Testis (tissue), 2 donors: Measurements from ENCODE around the gene CRIM1.

ENCODE experiments used
- POLR2A ChIP-seq: fragments of 450-650 bp; IDR thresholded peaks from one replicate; pipeline ENCODE4 v1.6.1; 2017; ENCODE audit warnings: antibody characterized with exemption, mild to moderate bottlenecking, moderate library complexity
- TF ChIP-seq, protein P1 (sequence below), 3 experiments: fragments of 450-650 bp in 2 of 3; fragments of 200-600 bp in 1 of 3; sonication (generic) in 1 of 3; IDR thresholded peaks; one replicate each; pipeline ENCODE4 v1.5.1; 2016 to 2019; ENCODE audit warnings: antibody characterized with exemption in 3 of 3, mild to moderate bottlenecking in 2 of 3, moderate library complexity in 1 of 3

DNA sequence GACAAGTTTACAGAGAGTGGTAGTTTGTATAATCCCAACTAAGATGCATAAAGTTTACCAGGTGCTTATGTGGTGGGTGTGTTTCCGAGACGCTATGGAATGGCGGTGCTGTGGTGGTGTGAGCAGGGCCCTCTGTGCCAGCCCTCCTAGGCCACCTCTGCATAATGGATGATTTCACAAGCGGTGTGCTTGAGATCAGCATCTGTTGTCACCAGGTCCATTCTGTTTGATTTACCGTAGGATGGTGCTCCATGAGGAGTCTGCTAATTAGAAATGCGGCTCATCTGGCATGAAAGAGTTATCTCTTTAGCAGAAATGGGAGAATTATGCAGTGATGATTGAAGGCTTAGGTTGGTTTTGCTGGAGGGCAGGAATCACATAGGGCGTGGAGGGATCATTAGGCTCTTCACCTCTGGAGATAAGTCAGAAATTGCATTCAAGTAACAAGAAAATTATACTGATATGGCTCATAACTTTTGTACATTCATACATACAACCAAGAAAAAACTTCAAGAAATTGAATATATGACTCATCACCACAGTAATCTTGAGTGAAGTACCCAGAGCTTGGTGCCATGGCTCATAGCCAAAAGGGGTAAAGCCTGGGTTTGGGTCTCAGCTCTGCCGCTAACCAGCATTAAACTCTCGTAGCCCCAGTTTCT is 41.4 kb downstream of the CRIM1 start:
- TF ChIP-seq, protein P1, sequence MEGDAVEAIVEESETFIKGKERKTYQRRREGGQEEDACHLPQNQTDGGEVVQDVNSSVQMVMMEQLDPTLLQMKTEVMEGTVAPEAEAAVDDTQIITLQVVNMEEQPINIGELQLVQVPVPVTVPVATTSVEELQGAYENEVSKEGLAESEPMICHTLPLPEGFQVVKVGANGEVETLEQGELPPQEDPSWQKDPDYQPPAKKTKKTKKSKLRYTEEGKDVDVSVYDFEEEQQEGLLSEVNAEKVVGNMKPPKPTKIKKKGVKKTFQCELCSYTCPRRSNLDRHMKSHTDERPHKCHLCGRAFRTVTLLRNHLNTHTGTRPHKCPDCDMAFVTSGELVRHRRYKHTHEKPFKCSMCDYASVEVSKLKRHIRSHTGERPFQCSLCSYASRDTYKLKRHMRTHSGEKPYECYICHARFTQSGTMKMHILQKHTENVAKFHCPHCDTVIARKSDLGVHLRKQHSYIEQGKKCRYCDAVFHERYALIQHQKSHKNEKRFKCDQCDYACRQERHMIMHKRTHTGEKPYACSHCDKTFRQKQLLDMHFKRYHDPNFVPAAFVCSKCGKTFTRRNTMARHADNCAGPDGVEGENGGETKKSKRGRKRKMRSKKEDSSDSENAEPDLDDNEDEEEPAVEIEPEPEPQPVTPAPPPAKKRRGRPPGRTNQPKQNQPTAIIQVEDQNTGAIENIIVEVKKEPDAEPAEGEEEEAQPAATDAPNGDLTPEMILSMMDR (IDR thresholded peaks at IDR 0.05): no peak
- TF ChIP-seq POLR2A: no peak
